Mammary epithelial cell (primary cell): Measurements from ENCODE around the gene FOXQ1.

Experiments
- EZH2 ChIP-seq: IDR thresholded peaks from 2 replicates; pipeline ENCODE4 v1.6.1; 2012; ENCODE audit warnings: low read length, inconsistent platforms, borderline replicate concordance
- TF ChIP-seq, protein P1 (sequence below), 2 donors: IDR thresholded peaks in 1 of 2; conservative IDR thresholded peaks in 1 of 2; 2 replicates each; pipeline ENCODE4 v1.5.1; 2011 to 2012; ENCODE audit warnings: inconsistent platforms in 2 of 2, low read length in 2 of 2, mild to moderate bottlenecking in 2 of 2, control low read depth in 1 of 2, low read depth in 1 of 2; ENCODE audit not compliant: insufficient read depth in 1 of 2; ENCODE audit errors: extremely low read depth in 1 of 2

DNA sequence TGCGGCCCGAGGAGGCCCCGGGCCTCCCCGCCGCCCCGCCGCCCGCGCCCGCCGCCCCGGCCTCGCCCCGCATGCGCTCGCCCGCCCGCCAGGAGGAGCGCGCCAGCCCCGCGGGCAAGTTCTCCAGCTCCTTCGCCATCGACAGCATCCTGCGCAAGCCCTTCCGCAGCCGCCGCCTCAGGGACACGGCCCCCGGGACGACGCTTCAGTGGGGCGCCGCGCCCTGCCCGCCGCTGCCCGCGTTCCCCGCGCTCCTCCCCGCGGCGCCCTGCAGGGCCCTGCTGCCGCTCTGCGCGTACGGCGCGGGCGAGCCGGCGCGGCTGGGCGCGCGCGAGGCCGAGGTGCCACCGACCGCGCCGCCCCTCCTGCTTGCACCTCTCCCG, 1.5 kb downstream of the FOXQ1 start:
- TF ChIP-seq, protein P1, sequence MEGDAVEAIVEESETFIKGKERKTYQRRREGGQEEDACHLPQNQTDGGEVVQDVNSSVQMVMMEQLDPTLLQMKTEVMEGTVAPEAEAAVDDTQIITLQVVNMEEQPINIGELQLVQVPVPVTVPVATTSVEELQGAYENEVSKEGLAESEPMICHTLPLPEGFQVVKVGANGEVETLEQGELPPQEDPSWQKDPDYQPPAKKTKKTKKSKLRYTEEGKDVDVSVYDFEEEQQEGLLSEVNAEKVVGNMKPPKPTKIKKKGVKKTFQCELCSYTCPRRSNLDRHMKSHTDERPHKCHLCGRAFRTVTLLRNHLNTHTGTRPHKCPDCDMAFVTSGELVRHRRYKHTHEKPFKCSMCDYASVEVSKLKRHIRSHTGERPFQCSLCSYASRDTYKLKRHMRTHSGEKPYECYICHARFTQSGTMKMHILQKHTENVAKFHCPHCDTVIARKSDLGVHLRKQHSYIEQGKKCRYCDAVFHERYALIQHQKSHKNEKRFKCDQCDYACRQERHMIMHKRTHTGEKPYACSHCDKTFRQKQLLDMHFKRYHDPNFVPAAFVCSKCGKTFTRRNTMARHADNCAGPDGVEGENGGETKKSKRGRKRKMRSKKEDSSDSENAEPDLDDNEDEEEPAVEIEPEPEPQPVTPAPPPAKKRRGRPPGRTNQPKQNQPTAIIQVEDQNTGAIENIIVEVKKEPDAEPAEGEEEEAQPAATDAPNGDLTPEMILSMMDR (conservative IDR thresholded peaks at IDR 0.05 in 1 of 2, IDR thresholded peaks at IDR 0.05 in 1 of 2; ENCODE audit: extremely low read depth in 1 of 2, insufficient read depth in 1 of 2, low read depth in 1 of 2, low read length in 2 of 2): no peak
- no peak for TF ChIP-seq EZH2
